ENCODE results near the gene CD38.

The CD38 gene

DNA sequence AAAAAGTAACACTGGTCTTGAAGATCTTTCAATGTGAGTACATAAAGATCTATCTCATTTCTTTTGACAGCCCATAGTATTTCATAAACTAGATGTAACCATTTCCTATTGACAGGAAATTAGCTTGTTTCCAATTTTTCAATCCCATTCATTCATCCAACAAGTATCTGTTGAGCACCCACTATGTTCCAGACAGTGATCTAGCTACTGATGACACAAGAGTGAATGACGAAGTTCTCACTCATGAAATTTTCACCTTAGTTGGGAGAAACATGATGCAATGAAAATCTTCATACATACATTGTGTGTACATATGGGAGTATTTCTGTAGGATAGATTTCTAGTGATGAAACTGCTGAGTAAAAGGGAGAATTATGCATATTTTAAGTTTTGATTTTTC, 1.7 kb downstream of the CD38 start:
- H3K27ac ChIP-seq, result no peak overlapping the region
- TF ChIP-seq, protein P1, sequence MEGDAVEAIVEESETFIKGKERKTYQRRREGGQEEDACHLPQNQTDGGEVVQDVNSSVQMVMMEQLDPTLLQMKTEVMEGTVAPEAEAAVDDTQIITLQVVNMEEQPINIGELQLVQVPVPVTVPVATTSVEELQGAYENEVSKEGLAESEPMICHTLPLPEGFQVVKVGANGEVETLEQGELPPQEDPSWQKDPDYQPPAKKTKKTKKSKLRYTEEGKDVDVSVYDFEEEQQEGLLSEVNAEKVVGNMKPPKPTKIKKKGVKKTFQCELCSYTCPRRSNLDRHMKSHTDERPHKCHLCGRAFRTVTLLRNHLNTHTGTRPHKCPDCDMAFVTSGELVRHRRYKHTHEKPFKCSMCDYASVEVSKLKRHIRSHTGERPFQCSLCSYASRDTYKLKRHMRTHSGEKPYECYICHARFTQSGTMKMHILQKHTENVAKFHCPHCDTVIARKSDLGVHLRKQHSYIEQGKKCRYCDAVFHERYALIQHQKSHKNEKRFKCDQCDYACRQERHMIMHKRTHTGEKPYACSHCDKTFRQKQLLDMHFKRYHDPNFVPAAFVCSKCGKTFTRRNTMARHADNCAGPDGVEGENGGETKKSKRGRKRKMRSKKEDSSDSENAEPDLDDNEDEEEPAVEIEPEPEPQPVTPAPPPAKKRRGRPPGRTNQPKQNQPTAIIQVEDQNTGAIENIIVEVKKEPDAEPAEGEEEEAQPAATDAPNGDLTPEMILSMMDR (conservative IDR thresholded peaks at IDR 0.05; ENCODE audit: low read depth), result no peak
- no peak for DNase-seq (ENCODE audit: low spot score)
- ChIA-PET POLR2A (ENCODE audit: low non-redundant PET) (no interaction called here), CTCF (no interaction called here)

DNA sequence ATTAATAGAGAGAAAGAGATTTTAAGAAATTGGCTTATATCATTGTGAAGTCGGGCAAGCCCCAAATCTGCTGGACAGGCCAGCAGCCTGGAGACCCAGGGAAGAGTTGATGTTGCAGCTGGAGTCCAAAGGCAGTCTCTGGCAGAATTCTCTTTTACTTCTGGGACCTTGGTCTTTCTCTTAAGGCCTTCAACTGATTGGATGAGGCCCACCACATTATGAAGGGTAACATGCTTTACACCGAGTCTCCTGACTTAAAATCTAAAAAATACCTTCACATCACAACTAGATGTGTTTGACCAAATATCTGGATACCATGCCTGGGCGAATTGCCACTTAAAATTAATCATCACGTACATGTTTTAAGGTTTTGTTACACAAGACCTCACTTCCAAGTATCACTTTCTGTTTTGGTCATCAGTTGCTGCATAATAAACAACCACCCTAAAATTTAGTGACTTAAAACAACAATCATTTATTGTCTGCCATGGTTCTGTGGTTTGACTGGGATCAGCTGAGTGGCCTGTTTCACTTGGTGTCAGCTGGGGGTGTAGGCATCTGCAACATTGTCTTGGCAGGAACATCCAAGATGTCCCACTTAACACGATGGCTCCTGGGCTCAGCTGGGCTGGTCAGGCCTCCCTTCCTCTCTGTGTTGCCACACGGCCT, 3.4 kb downstream of the CD38 start:
- CTCF ChIA-PET, result no interaction called here
- TF ChIP-seq, protein P1 (conservative IDR thresholded peaks at IDR 0.05; ENCODE audit: low read depth), result no peak
- POLR2A ChIA-PET (ENCODE audit: low non-redundant PET), result no interaction called here
- DNase-seq (ENCODE audit: low spot score), result no peak
- no peak overlapping the region for H3K27ac ChIP-seq

DNA sequence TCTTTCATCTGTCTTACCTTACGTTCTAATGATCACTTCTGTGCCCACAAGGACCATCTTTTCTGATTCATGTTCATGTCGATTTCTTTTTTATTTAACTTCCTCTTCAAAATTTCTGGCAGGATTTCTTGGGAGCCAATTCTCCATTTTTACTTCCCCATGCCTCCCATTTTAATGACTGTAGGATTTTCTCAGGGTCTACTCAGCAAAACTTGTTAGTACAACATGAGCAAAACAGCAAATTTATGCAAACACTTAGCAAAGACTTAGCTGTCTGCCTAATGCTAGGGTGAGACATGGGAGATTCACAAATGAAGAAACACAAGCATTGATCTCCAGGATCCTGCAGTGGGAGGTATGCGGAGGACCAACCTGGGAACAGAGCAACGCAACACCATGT, 5.5 kb downstream of the CD38 start:
- H3K27ac ChIP-seq, result no peak overlapping the region
- CTCF ChIA-PET, result no interaction called here
- POLR2A ChIA-PET (ENCODE audit: low non-redundant PET), result no interaction called here
- DNase-seq (ENCODE audit: low spot score), result no peak
- TF ChIP-seq, protein P1 (conservative IDR thresholded peaks at IDR 0.05; ENCODE audit: low read depth), result no peak

DNA sequence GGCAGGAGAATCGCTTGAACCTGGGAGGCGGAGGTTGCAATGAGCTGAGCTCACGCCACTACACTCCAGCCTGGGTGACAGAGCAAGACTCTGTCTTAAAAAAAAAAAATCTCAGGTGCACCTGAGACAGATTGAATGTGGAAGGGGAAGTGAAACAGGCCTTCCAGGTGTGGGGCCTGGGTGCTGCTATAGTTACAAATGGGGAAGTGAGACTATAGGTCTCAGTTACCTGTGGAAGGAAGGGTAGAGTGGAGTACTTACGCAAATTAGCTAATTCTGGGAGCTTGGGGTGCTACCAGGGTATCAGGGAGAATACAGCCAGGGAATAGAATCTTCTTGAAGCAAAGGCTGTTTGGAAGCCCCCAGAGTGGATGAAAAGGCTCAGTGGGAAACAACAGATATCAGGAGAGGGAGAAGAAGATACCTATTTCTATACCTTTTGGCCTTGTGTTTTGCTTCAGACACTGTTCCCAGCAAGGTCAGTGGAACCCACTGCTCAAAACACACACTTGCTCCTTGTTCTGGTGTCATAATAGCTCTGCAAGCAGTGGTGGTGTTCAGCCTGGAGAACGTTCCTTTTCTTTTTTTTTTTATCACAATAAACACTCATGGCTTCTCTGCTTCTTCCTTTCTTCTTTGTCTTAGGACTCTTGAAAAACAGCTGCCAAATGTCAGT, 7.0 kb downstream of the CD38 start:
- POLR2A ChIA-PET (ENCODE audit: low non-redundant PET), result no interaction called here
- CTCF ChIA-PET, result no interaction called here

DNA sequence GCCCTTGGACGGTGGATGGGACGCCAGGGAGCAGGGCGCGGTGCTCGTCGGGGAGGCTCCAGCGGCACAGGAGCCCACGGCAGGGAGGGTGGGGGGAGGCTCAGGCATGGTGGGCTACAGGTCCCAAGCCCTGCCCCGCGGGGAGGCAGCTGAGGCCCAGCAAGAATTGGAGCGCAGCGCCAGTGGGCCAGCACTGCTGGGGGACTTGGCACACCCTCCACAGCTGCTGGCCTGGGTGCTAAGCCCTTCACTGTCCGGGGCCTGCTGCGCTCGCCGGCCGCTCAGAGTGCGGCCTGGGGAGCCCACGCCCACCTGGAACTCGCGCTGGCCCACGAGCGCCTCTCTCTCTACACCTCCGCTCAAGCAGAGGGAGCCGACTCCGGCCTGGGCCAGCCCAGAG, 8.6 kb downstream of the CD38 start:
- no peak overlapping the region for H3K27ac ChIP-seq
- CTCF ChIA-PET, result interaction anchor here (1.3 kb wide), 1 partner anchor 19 kb away, joined by 3 read pairs; no protein-coding TSS in a partner anchor
- TF ChIP-seq, protein P1 (conservative IDR thresholded peaks at IDR 0.05; ENCODE audit: low read depth), result no peak
- DNase-seq (ENCODE audit: low spot score), result no peak
- POLR2A ChIA-PET (ENCODE audit: low non-redundant PET), result no interaction called here

More for the DNA sequence above, 7.0 kb downstream of the CD38 start:
- TF ChIP-seq, protein P1 (conservative IDR thresholded peaks at IDR 0.05; ENCODE audit: low read depth), result no peak
- no peak for DNase-seq (ENCODE audit: low spot score)
- no peak overlapping the region for H3K27ac ChIP-seq

DNA sequence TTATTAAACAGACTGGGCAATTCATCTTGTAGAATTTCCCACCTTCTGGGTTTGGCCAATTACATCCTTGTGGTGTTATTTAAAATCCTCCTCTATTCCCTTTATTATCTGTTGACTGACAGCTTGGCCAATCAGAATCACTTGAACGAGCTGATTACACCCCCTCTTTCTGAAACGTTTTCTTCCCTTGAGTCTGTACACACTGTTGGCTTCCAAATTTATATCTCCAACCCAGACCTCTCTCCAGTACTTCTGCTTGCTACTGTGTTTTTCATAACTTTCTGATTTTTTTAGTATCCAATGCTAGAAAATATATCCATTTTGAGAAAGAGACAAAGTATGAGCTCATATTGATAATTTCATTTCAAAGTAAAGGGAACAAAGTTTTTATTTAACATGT, 14.8 kb downstream of the CD38 start:
- no peak overlapping the region for H3K27ac ChIP-seq
- ChIA-PET CTCF (interaction anchor here (0.6 kb wide), 1 partner anchor 143 kb away, joined by 4 read pairs; no protein-coding TSS in a partner anchor), POLR2A (ENCODE audit: low non-redundant PET) (no interaction called here)
- DNase-seq (ENCODE audit: low spot score), result no peak
- TF ChIP-seq, protein P1 (conservative IDR thresholded peaks at IDR 0.05; ENCODE audit: low read depth), result no peak
